ENCODE results near the gene STARD3NL. TPM values are rescaled to one million over a fixed set of nuclear protein-coding genes. Genes with fewer than 3 reads are reported as not detected.

STARD3NL gene
- total and polyA plus RNA-seq, 2 of the 4 experiments (the other 2 are of a cell fraction) = 51.6 to 69.7 TPM

- H3K9me1 ChIP-seq (ENCODE audit: insufficient read depth, low read length) = peaks cover 16% of the 10 kb centered on the region
- no peak overlapping the region for H3K56ac ChIP-seq (ENCODE audit: extremely low read depth, insufficient read depth, low read length)
- H3K9ac ChIP-seq (ENCODE audit: low read depth, low read length) = no peak overlapping the region
- H3K4me3 ChIP-seq (ENCODE audit: insufficient read depth, low read depth, low read length) = no peak overlapping the region
- H2BK5ac ChIP-seq (ENCODE audit: low read depth, low read length, poor library complexity, severe bottlenecking) = no peak overlapping the region
- no peak overlapping the region for H3K23ac ChIP-seq (ENCODE audit: low read depth, low read length)
- WGBS, 2 experiments (ENCODE audit: extremely low coverage in 2 of 2, insufficient read length in 1 of 2) = no CpG with 5 or more reads among the region's 1 CpG
- no peak overlapping the region for H2BK15ac ChIP-seq (ENCODE audit: low read depth, low read length)
- no peak overlapping the region for H4K91ac ChIP-seq (ENCODE audit: insufficient read depth, low read depth, low read length)
- in situ Hi-C loops (cut with MboI; ENCODE audit: low sequenced_read_pairs) = no loop called here
- dilution Hi-C loops (cut with HindIII; ENCODE audit: low sequenced_read_pairs, unreplicated experiment) = no loop called here
- H2AK9ac ChIP-seq (replicated peaks; ENCODE audit: low read depth, low read length, poor library complexity) = no peak overlapping the region
- H3K18ac ChIP-seq (ENCODE audit: low read depth, low read length) = no peak overlapping the region
- H4K8ac ChIP-seq (ENCODE audit: low read depth in 2 of 2, low read length in 2 of 2) = no peak overlapping the region
- no peaks in the 10 kb centered on the region for H3K9me3 ChIP-seq (ENCODE audit: control insufficient read depth, insufficient read depth, low read length)
- no peaks in the 10 kb centered on the region for H3K27me3 ChIP-seq (ENCODE audit: control insufficient read depth, insufficient read depth, low read length)
- no TSS peak for BruUV-seq (replicated peaks)
- ATAC-seq (ENCODE audit: low read depth) (no peak), DNase-seq (no peak)
- no peak overlapping the region for H3K4me2 ChIP-seq (ENCODE audit: low read depth, low read length)
- no peak overlapping the region for H2BK20ac ChIP-seq (ENCODE audit: low read depth, low read length)
- H3K14ac ChIP-seq (replicated peaks; ENCODE audit: low read depth, low read length) = no peak overlapping the region
- no peak overlapping the region for H3K4ac ChIP-seq (ENCODE audit: low read depth, low read length)
- H3K36me3 ChIP-seq (ENCODE audit: control insufficient read depth, insufficient read depth, low read length) = peaks cover 4% of the 10 kb centered on the region; the same call in 1 of the 2 replicates
- peaks cover 20 to 63% of the 10 kb centered on the region in 2 experiments for H3K79me1 ChIP-seq (ENCODE audit: low read depth in 1 of 2, low read length in 2 of 2)
- peaks cover 8% of the 10 kb centered on the region for H3K4me1 ChIP-seq (ENCODE audit: control insufficient read depth, insufficient read depth, low read length)
- intact Hi-C loops (cut with micrococcal nuclease) = no loop called here
- ChIA-PET POLR2A (ENCODE audit: unreplicated experiment) (no interaction called here), CTCF (no interaction called here)
- H4K20me1 ChIP-seq (ENCODE audit: insufficient read depth, low read length) = peaks cover 16% of the 10 kb centered on the region; the same call in 1 of the 2 replicates
- no peak overlapping the region for H2AK5ac ChIP-seq (ENCODE audit: low read depth, low read length)
- no peak overlapping the region for H2BK120ac ChIP-seq (ENCODE audit: low read depth, low read length)
- no peak overlapping the region for H4K5ac ChIP-seq (ENCODE audit: low read depth, low read length)
- TF ChIP-seq NFE2L2 (IDR thresholded peaks at IDR 0.05; ENCODE audit: low read depth, low read length) (no peak), FOS (IDR thresholded peaks at IDR 0.05; ENCODE audit: low read depth, low read length) (no peak), SMC3 (IDR thresholded peaks at IDR 0.05; ENCODE audit: low read depth, low read length) (no peak), USF2 (IDR thresholded peaks at IDR 0.05; ENCODE audit: low read depth, low read length) (no peak)
- H2AFZ ChIP-seq (replicated peaks; ENCODE audit: low read length, poor library complexity) = no peak overlapping the region
- H3K27ac ChIP-seq (ENCODE audit: insufficient read depth, low read length) = no peak overlapping the region
These were observed 4.4 kb downstream of the STARD3NL start for GRCh38 chr7:38182450-38182849.

Measured in IMR-90 (cell line).